GM12801 (cell line): Measurements from ENCODE around the gene NTN1.

Experiments used
- CTCF ChIP-seq: IDR thresholded peaks from one replicate; pipeline ENCODE4 v1.5.1; 2011; ENCODE audit warnings: control low read depth; ENCODE audit not compliant: insufficient read length; ENCODE audit errors: extremely low read depth

The NTN1 gene

GRCh38 chr17:9261081-9262012 lies 240.0 kb downstream of the NTN1 start:
- no peak for TF ChIP-seq CTCF

GRCh38 chr17:9266031-9266680 lies 244.8 kb downstream of the NTN1 start:
- no peak for TF ChIP-seq CTCF

GRCh38 chr17:9266697-9267117 lies 245.4 kb downstream of the NTN1 start:
- no peak for TF ChIP-seq CTCF

- TF ChIP-seq CTCF: no peak
Observed at GRCh38 chr17:9268546-9268945, 247.2 kb downstream of the NTN1 start.

GRCh38 chr17:9269350-9270035 lies 248.2 kb downstream of the NTN1 start:
- TF ChIP-seq CTCF: no peak

GRCh38 chr17:9270921-9271320 lies 249.6 kb downstream of the NTN1 start:
- TF ChIP-seq CTCF: no peak

- no peak for TF ChIP-seq CTCF
Observed at GRCh38 chr17:9271989-9272388, 250.7 kb downstream of the NTN1 start.
